PC-9 (cell line): ENCODE results near the gene COG5.

ENCODE experiments used
- EZH2 ChIP-seq: fragments of 200-600 bp; sonication (generic); IDR thresholded peaks from 2 replicates; pipeline ENCODE4 v1.8.0; 2017; ENCODE audit warnings: antibody characterized with exemption, low read depth
- TF ChIP-seq, protein P1 (sequence below): fragments of 200-600 bp; sonication (generic); conservative IDR thresholded peaks from 2 replicates; pipeline ENCODE4 v1.6.1; 2017; ENCODE audit warnings: mixed run types, antibody characterized with exemption, mild to moderate bottlenecking, moderate library complexity

DNA sequence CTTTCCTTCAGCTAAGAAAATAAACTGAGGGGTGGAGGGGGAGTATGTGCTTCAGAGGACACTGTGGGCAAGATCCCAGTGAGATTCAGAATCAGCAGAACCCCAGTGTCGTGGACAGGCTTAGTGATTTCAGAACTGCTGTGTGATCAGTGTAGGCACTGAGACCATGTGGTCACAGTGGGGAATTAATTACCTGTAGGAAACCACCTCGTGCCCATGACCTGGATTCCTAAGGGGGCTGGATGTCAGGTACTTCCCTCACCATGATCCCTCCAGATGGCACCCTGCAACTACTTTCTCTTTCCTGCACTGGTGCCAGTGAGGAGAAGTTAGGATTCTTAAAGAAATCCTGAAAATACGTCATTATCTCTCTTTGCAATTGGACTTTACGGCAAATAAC, 330.5 kb downstream of the COG5 start:
- TF ChIP-seq, protein P1, sequence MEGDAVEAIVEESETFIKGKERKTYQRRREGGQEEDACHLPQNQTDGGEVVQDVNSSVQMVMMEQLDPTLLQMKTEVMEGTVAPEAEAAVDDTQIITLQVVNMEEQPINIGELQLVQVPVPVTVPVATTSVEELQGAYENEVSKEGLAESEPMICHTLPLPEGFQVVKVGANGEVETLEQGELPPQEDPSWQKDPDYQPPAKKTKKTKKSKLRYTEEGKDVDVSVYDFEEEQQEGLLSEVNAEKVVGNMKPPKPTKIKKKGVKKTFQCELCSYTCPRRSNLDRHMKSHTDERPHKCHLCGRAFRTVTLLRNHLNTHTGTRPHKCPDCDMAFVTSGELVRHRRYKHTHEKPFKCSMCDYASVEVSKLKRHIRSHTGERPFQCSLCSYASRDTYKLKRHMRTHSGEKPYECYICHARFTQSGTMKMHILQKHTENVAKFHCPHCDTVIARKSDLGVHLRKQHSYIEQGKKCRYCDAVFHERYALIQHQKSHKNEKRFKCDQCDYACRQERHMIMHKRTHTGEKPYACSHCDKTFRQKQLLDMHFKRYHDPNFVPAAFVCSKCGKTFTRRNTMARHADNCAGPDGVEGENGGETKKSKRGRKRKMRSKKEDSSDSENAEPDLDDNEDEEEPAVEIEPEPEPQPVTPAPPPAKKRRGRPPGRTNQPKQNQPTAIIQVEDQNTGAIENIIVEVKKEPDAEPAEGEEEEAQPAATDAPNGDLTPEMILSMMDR: no peak
- TF ChIP-seq EZH2: no peak
